PC-9 (cell line): ENCODE measurements around the gene CXCL10.

ENCODE experiments used
- CTCF ChIP-seq: fragments of 200-600 bp; sonication (generic); conservative IDR thresholded peaks from 2 replicates; pipeline ENCODE4 v1.6.1; 2017; ENCODE audit warnings: mixed run types, antibody characterized with exemption, mild to moderate bottlenecking, moderate library complexity
- EZH2 ChIP-seq: fragments of 200-600 bp; sonication (generic); IDR thresholded peaks from 2 replicates; pipeline ENCODE4 v1.8.0; 2017; ENCODE audit warnings: antibody characterized with exemption, low read depth

- no peak for TF ChIP-seq CTCF
- no peak for TF ChIP-seq EZH2
Measured at GRCh38 chr4:75992462-75992861, 30.8 kb downstream of the CXCL10 start.
